GM21723 (cell line): Measurements from ENCODE around the gene MRPL27.

Experiments used
- ATAC-seq: cut with Tn5 transposase; IDR thresholded peaks from one replicate; pipeline ENCODE4 v1.9.1; 2021; ENCODE audit warnings: mild to moderate bottlenecking, moderate library complexity; ENCODE audit not compliant: unreplicated experiment

The MRPL27 gene

DNA sequence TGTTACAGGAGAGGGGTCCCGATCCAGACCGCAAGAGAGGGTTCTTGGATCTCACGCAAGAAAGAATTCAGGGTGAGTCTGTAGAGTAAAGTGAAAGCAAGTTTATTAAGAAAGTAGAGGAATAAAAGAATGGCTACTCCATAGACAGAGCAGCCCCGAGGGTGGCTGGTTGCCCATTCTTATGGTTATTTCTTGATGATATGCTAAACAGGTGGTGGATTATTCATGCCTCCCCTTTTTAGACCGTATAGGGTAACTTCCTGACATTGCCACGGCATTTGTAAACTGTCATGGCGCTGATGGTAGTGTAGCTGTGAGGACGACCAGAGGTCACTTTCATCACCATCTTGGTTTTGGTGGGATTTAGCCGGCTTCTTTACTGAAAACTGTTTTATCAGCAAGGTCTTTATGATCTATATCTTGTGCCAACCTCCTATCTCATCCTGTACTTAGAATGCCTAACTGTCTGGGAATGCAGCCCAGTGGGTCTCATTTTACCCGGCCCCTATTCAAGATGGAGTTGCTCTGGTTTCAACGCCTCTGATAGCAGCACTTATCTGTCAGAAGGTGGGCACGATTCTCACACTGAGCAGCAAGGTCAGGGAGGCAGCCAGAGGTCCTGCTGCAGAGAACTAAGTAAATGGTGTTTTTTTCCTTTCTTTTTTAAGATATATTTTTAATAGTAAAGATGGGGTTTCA, 53.5 kb downstream of the MRPL27 start:
- ATAC-seq: no peak

DNA sequence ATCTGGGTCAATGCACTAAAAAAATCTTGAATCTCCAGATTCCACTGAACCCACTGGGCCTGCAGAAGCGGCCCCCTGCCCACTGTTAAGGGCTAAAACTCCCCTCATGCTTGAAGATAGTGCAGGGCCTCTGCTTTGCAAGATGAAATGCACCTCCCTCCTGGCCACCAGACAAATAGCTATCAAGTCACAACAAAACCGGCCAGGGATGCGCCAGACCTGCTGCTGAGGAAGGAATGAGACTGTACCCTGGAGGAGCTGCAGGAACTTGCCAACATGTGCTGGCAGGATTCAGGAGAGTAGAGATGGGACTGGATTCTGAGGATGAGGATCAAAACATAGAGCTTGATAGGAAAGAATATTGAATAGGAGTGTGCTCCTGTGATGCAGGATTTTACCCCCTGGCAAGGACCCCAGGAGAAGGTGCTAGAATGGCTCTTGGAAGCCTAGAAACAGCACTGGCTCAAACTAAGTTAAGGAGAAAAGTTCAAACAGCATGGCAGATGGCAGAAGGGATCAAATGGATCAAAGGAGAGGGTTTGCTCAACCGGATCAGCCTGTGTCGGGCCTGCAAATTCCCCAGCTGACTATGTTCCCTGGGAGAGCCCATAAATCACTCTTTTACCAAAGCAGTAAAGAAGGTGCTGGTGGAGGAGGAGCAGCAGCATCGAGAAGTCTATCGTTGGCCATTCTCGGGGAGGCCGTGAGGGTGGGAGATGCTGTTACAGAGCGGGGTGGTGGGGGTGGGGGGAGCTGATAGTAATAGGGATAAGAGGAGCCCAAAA, 54.3 kb downstream of the MRPL27 start:
- no peak for ATAC-seq
